Keratinocyte (primary cell): ENCODE measurements around the gene HORMAD2. TPM values are rescaled to one million over a fixed set of nuclear protein-coding genes. Genes with fewer than 3 reads are reported as not detected.

Experiments used
- DNase-seq: peaks from one replicate; pipeline ENCODE4 v3.0.0-alpha.2; 2011; ENCODE audit warnings: low read depth, missing footprints, low spot score
- FAIRE-seq: peaks from 2 replicates; lab custom pipeline; 2011; peaks lifted over from hg19 to GRCh38; lab: Jason Lieb, UNC
- H2AFZ ChIP-seq: 2 replicates; pipeline ENCODE4 v1.6.0; 2012; ENCODE audit warnings: low read length, control low read depth, inconsistent platforms; ENCODE audit not compliant: control insufficient read depth
- H3K27ac ChIP-seq: 2 replicates; pipeline ENCODE4 v1.5.1; 2011; ENCODE audit warnings: low read length; ENCODE audit not compliant: control insufficient read depth, insufficient read depth
- H3K27me3 ChIP-seq: 3 replicates; pipeline ENCODE4 v1.6.0; 2011; ENCODE audit warnings: low read length; ENCODE audit not compliant: control insufficient read depth, insufficient read depth; ENCODE audit errors: extremely low read depth
- H3K36me3 ChIP-seq, 2 experiments: 2 replicates in 1 of 2; 3 replicates in 1 of 2; pipeline ENCODE4 v1.5.1; 2011; ENCODE audit warnings: low read length in 2 of 2, mild to moderate bottlenecking in 1 of 2; ENCODE audit not compliant: control insufficient read depth in 2 of 2, insufficient read depth in 2 of 2; ENCODE audit errors: extremely low read depth in 1 of 2
- H3K4me1 ChIP-seq: 3 replicates; pipeline ENCODE4 v1.5.1; 2011; ENCODE audit warnings: low read length; ENCODE audit not compliant: control insufficient read depth, insufficient read depth; ENCODE audit errors: extremely low read depth
- H3K4me2 ChIP-seq: 3 replicates; pipeline ENCODE4 v1.6.0; 2011; ENCODE audit warnings: low read depth, low read length; ENCODE audit not compliant: control insufficient read depth, insufficient read depth; ENCODE audit errors: extremely low read depth
- H3K4me3 ChIP-seq, 3 experiments: fragments of 200-600 bp in 1 of 3; sonication (generic) in 1 of 3; 2 replicates in 2 of 3; 3 replicates in 1 of 3; pipeline ENCODE4 v1.5.1; 2011 to 2016; ENCODE audit warnings: low read length in 3 of 3, mild to moderate bottlenecking in 3 of 3, control low read depth in 2 of 3, inconsistent platforms in 1 of 3, low read depth in 1 of 3, mixed read lengths in 1 of 3, mixed run types in 1 of 3, moderate library complexity in 1 of 3; ENCODE audit not compliant: control insufficient read depth in 2 of 3, insufficient read depth in 2 of 3; ENCODE audit errors: extremely low read depth in 1 of 3
- H3K79me2 ChIP-seq: 2 replicates; pipeline ENCODE4 v1.6.0; 2012; ENCODE audit warnings: low read length; ENCODE audit not compliant: control insufficient read depth, insufficient read depth
- H3K9ac ChIP-seq: 3 replicates; pipeline ENCODE4 v1.6.0; 2011; ENCODE audit warnings: low read length; ENCODE audit not compliant: control insufficient read depth, insufficient read depth; ENCODE audit errors: extremely low read depth
- H3K9me1 ChIP-seq: 3 replicates; pipeline ENCODE4 v1.6.0; 2011; ENCODE audit warnings: low read length; ENCODE audit not compliant: control insufficient read depth, insufficient read depth; ENCODE audit errors: extremely low read depth
- H3K9me3 ChIP-seq: 2 replicates; pipeline ENCODE4 v1.5.1; 2012; ENCODE audit warnings: low read depth, low read length; ENCODE audit not compliant: control insufficient read depth
- H4K20me1 ChIP-seq: 3 replicates; pipeline ENCODE4 v1.6.0; 2011; ENCODE audit warnings: low read length; ENCODE audit not compliant: control insufficient read depth, insufficient read depth; ENCODE audit errors: extremely low read depth
- CTCF ChIP-seq, 3 experiments: IDR thresholded peaks in 1 of 3; conservative IDR thresholded peaks in 1 of 3; optimal IDR thresholded peaks in 1 of 3; 2 replicates in 2 of 3; 3 replicates in 1 of 3; pipeline versions ENCODE3 to v1.5.1; 2011; ENCODE audit warnings: low read length in 3 of 3, mild to moderate bottlenecking in 3 of 3, moderate library complexity in 2 of 3, control low read depth in 1 of 3, inconsistent platforms in 1 of 3; ENCODE audit not compliant: insufficient read depth in 2 of 3; ENCODE audit errors: extremely low read depth in 1 of 3
- EZH2 ChIP-seq: IDR thresholded peaks from one replicate; pipeline ENCODE4 v1.6.1; 2012; ENCODE audit warnings: inconsistent platforms, mild to moderate bottlenecking, low read length, moderate library complexity
- dilution Hi-C: fragments of 300-500 bp; cut with MboI; formaldehyde crosslinking; loops from one replicate; pipeline ENCODE4 v1.7.0; 2020; ENCODE audit warnings: low sequenced_read_pairs; ENCODE audit not compliant: extremely low pct_ligation_motif_present
- polyA plus RNA-seq, 5 experiments: library from polyadenylated mRNA; depleted of rRNA in 3 of 5; stranded (reverse) in 3 of 5; stranded (forward) in 1 of 5; unstranded in 1 of 5; fragments of >200 nt; gene quantifications; 1 replicate in 1 of 5; 2 replicates in 3 of 5; 3 replicates in 1 of 5; pipeline versions ENCODE4 v1.2.1 to v1.2.3, GENCODE V29; 2011 to 2012; ENCODE audit warnings: missing spikeins in 2 of 5, low read depth in 1 of 5, low replicate concordance in 1 of 5

The HORMAD2 gene
- polyA plus RNA-seq, 1 donor (not counting 4 experiments of a cell fraction or from before 2014, with no cell fraction given): not detected

DNA sequence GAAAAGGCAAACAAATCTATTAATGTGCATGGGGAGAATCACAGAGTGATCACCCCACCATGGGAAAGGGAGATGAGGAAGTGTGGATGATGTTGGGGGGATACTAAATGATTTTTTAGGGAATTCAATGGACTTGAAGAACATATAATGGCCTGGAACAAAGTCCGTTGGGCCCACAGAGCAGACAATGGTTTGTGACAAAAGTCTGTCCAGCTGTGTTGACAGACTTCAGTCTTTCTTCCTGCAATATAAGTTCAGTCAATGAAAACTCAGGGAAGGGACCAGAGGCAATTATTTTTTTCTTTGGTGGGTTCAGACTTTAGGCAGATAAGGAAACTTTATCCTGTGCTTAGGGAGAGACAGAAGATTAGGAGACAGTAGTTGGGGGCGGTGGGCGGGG is 18.0 kb upstream of the HORMAD2 start:
- H3K9me1 ChIP-seq: no peaks in the 10 kb centered on the region
- H3K27ac ChIP-seq: no peak overlapping the region
- H3K4me3 ChIP-seq: no peak overlapping the region

GRCh38 chr22:30062950-30063349 is 17.3 kb upstream of the HORMAD2 start:
- Histone ChIP-seq H3K79me2 (no peaks in the 10 kb centered on the region), H4K20me1 (no peaks in the 10 kb centered on the region), H3K36me3 (no peaks in the 10 kb centered on the region), H3K27me3 (no peaks in the 10 kb centered on the region), H3K9ac (no peak overlapping the region), H3K9me1 (no peaks in the 10 kb centered on the region), H2AFZ (no peak overlapping the region), H3K9me3 (no peaks in the 10 kb centered on the region), H3K4me2 (no peak overlapping the region), H3K27ac (no peak overlapping the region), H3K4me3 (no peak overlapping the region), H3K4me1 (peaks cover 6% of the 10 kb centered on the region)
- TF ChIP-seq CTCF (optimal IDR thresholded peaks at IDR 0.05 in 1 of 3, IDR thresholded peaks at IDR 0.05 in 1 of 3, conservative IDR thresholded peaks at IDR 0.05 in 1 of 3; ENCODE audit: extremely low read depth in 1 of 3, insufficient read depth in 2 of 3, low read length in 3 of 3) (no peak), EZH2 (no peak)
- no peak for FAIRE-seq
- no peak for DNase-seq
- dilution Hi-C loops: no loop called here

More for the DNA sequence above, 18.0 kb upstream of the HORMAD2 start:
- Histone ChIP-seq H3K79me2 (no peaks in the 10 kb centered on the region), H3K4me1 (peaks cover 6% of the 10 kb centered on the region), H2AFZ (no peak overlapping the region), H3K9ac (no peak overlapping the region), H3K36me3 (no peaks in the 10 kb centered on the region), H3K27me3 (no peaks in the 10 kb centered on the region), H3K4me2 (no peak overlapping the region), H4K20me1 (no peaks in the 10 kb centered on the region), H3K9me3 (no peaks in the 10 kb centered on the region)
- FAIRE-seq (no peak), DNase-seq (no peak)
- dilution Hi-C loops: no loop called here
- TF ChIP-seq EZH2: no peak
- no peak for TF ChIP-seq CTCF (optimal IDR thresholded peaks at IDR 0.05 in 1 of 3, IDR thresholded peaks at IDR 0.05 in 1 of 3, conservative IDR thresholded peaks at IDR 0.05 in 1 of 3; ENCODE audit: extremely low read depth in 1 of 3, insufficient read depth in 2 of 3, low read length in 3 of 3)
